H9 (cell line): Measurements from ENCODE around the gene VEZF1. TPM values are rescaled to one million over a fixed set of nuclear protein-coding genes. Genes with fewer than 3 reads are reported as not detected.

ENCODE experiments used
- DNase-seq: peaks from one replicate; pipeline ENCODE4 v3.0.0-alpha.2; 2017
- H2AFZ ChIP-seq: one replicate; pipeline ENCODE4 v1.6.1; 2013; ENCODE audit warnings: mild to moderate bottlenecking, low read length, control low read depth, moderate library complexity
- H2AK5ac ChIP-seq: 2 replicates; pipeline ENCODE4 v1.6.1; 2013; ENCODE audit warnings: low read length, control low read depth, mixed read lengths; ENCODE audit not compliant: insufficient read length
- H2BK120ac ChIP-seq: one replicate; pipeline ENCODE4 v1.6.1; 2013; ENCODE audit warnings: low read depth, mild to moderate bottlenecking, low read length, control low read depth, inconsistent platforms; ENCODE audit not compliant: poor library complexity, severe bottlenecking
- H2BK12ac ChIP-seq: 2 replicates; pipeline ENCODE4 v1.6.1; 2013; ENCODE audit warnings: low read length, control low read depth, mixed read lengths, low read depth; ENCODE audit not compliant: insufficient read length
- H2BK15ac ChIP-seq: 2 replicates; pipeline ENCODE4 v1.6.1; 2013; ENCODE audit warnings: low read depth, low read length, control low read depth
- H2BK20ac ChIP-seq: one replicate; pipeline ENCODE4 v1.6.1; 2013; ENCODE audit warnings: low read depth, mild to moderate bottlenecking, low read length, control low read depth, inconsistent platforms; ENCODE audit not compliant: poor library complexity, severe bottlenecking
- H2BK5ac ChIP-seq: 2 replicates; pipeline ENCODE4 v1.6.1; 2013; ENCODE audit warnings: low read length, control low read depth, mixed read lengths; ENCODE audit not compliant: insufficient read length
- H3K14ac ChIP-seq: 2 replicates; pipeline ENCODE4 v1.6.1; 2013; ENCODE audit warnings: low read length, control low read depth; ENCODE audit not compliant: insufficient read depth
- H3K18ac ChIP-seq: 2 replicates; pipeline ENCODE4 v1.6.1; 2013; ENCODE audit warnings: low read depth, mild to moderate bottlenecking, mixed read lengths, low read length, control low read depth; ENCODE audit not compliant: insufficient read length
- H3K23ac ChIP-seq: 2 replicates; pipeline ENCODE4 v1.6.1; 2013; ENCODE audit warnings: low read length, control low read depth, mixed read lengths, low read depth; ENCODE audit not compliant: insufficient read length
- H3K23me2 ChIP-seq: 2 replicates; pipeline ENCODE4 v1.6.1; 2013; ENCODE audit warnings: low read depth, mild to moderate bottlenecking, mixed read lengths, low read length, control low read depth; ENCODE audit not compliant: insufficient read length, poor library complexity, severe bottlenecking
- H3K27ac ChIP-seq: 2 replicates; pipeline ENCODE4 v1.5.1; 2013; ENCODE audit warnings: low read length, control low read depth, mixed read lengths, low read depth; ENCODE audit not compliant: insufficient read length
- H3K27me3 ChIP-seq: 2 replicates; pipeline ENCODE4 v1.6.1; 2013; ENCODE audit warnings: low read length, control low read depth, inconsistent platforms; ENCODE audit not compliant: insufficient read depth
- H3K4ac ChIP-seq: 2 replicates; pipeline ENCODE4 v1.6.1; 2013; ENCODE audit warnings: low read depth, mild to moderate bottlenecking, control low read depth, inconsistent platforms, low read length, moderate library complexity
- H3K4me1 ChIP-seq: 2 replicates; pipeline ENCODE4 v1.6.1; 2013; ENCODE audit warnings: low read length, control low read depth, inconsistent platforms; ENCODE audit not compliant: insufficient read depth
- H3K4me2 ChIP-seq: 2 replicates; pipeline ENCODE4 v1.6.1; 2013; ENCODE audit warnings: low read length, control low read depth, mixed read lengths; ENCODE audit not compliant: insufficient read length, insufficient read depth
- H3K56ac ChIP-seq: 2 replicates; pipeline ENCODE4 v1.6.1; 2013; ENCODE audit warnings: low read depth, mild to moderate bottlenecking, mixed read lengths, low read length, control low read depth; ENCODE audit not compliant: insufficient read length
- H3K79me1 ChIP-seq: 2 replicates; pipeline ENCODE4 v1.6.1; 2013; ENCODE audit warnings: low read depth, mild to moderate bottlenecking, moderate library complexity, low read length, control low read depth, inconsistent platforms; ENCODE audit not compliant: insufficient read depth, poor library complexity, severe bottlenecking
- H3K79me2 ChIP-seq: 2 replicates; pipeline ENCODE4 v1.6.1; 2013; ENCODE audit warnings: low read length, control low read depth, inconsistent platforms; ENCODE audit not compliant: insufficient read depth
- H3K9ac ChIP-seq: 2 replicates; pipeline ENCODE4 v1.6.1; 2013; ENCODE audit warnings: low read length, control low read depth, mixed read lengths; ENCODE audit not compliant: insufficient read length; ENCODE audit errors: extremely low read depth
- H3K9me3 ChIP-seq: one replicate; pipeline ENCODE4 v1.6.1; 2013; ENCODE audit warnings: low read depth, low read length, inconsistent platforms; ENCODE audit not compliant: control insufficient read depth
- H3T11ph ChIP-seq: one replicate; pipeline ENCODE4 v1.6.1; 2013; ENCODE audit warnings: mild to moderate bottlenecking, low read length, control low read depth, inconsistent platforms
- H4K20me1 ChIP-seq: one replicate; pipeline ENCODE4 v1.6.1; 2013; ENCODE audit not compliant: control insufficient read depth, insufficient read length, insufficient read depth
- H4K5ac ChIP-seq: 2 replicates; pipeline ENCODE4 v1.6.1; 2013; ENCODE audit warnings: low read depth, mild to moderate bottlenecking, mixed read lengths, low read length, control low read depth; ENCODE audit not compliant: insufficient read length
- H4K8ac ChIP-seq: replicated peaks from 2 replicates; pipeline ENCODE4 v1.6.1; 2013; ENCODE audit warnings: low read length, control low read depth, mixed read lengths, low read depth; ENCODE audit not compliant: insufficient read length
- H4K91ac ChIP-seq: 2 replicates; pipeline ENCODE4 v1.6.1; 2013; ENCODE audit warnings: low read depth, mild to moderate bottlenecking, moderate library complexity, mixed read lengths, low read length, control low read depth; ENCODE audit not compliant: insufficient read length
- H3K27ac Mint-ChIP-seq, 3 experiments: 2 replicates in 2 of 3; 3 replicates in 1 of 3; pipeline ENCODE4 v1.8.0; 2020 to 2021; ENCODE audit warnings: mixed read lengths in 3 of 3, mild to moderate bottlenecking in 1 of 3, moderate library complexity in 1 of 3
- H3K27me3 Mint-ChIP-seq: 2 replicates; pipeline ENCODE4 v1.8.0; 2021; ENCODE audit warnings: low read depth, mild to moderate bottlenecking, moderate library complexity, mixed read lengths
- H3K36me3 Mint-ChIP-seq, 3 experiments: 2 replicates in 2 of 3; 3 replicates in 1 of 3; pipeline ENCODE4 v1.8.0; 2020 to 2021; ENCODE audit warnings: low read depth in 3 of 3, mixed read lengths in 3 of 3; ENCODE audit not compliant: insufficient read depth in 1 of 3
- H3K4me1 Mint-ChIP-seq, 2 experiments: 2 replicates each; pipeline ENCODE4 v1.8.0; 2020; ENCODE audit warnings: mixed read lengths in 2 of 2
- H3K4me3 Mint-ChIP-seq, 2 experiments: 2 replicates in 1 of 2; 3 replicates in 1 of 2; pipeline ENCODE4 v1.8.0; 2020 to 2021; ENCODE audit warnings: mild to moderate bottlenecking in 2 of 2, mixed read lengths in 2 of 2, moderate library complexity in 1 of 2
- H3K9me3 Mint-ChIP-seq, 2 experiments: 2 replicates in 1 of 2; 3 replicates in 1 of 2; pipeline ENCODE4 v1.8.0; 2020; ENCODE audit warnings: mild to moderate bottlenecking in 2 of 2, mixed read lengths in 2 of 2, moderate library complexity in 1 of 2
- CTCF ChIP-seq: fragments of 200-600 bp; sonication (generic); conservative IDR thresholded peaks from 3 replicates; pipeline ENCODE4 v1.8.0; 2021; ENCODE audit warnings: antibody characterized with exemption, mild to moderate bottlenecking
- WGBS: extraction: QIAGEN DNeasy Blood & Tissue Kit; methylation state at CpG from one replicate; pipeline ENCODE4 v1.1.7; 2013; ENCODE audit warnings: missing lambda C conversion rate, low lambda C conversion rate, mixed read lengths; ENCODE audit not compliant: insufficient read length; ENCODE audit errors: extremely low coverage; 5-methylcytosine and 5-hydroxymethylcytosine counted together
- total RNA-seq: library from RNA; stranded (reverse); gene quantifications from 2 replicates; pipeline ENCODE4 v1.2.1, GENCODE V29; 2021

Gene VEZF1
- total RNA-seq, 1 experiment from 2014 or later, result 58.1 TPM

DNA sequence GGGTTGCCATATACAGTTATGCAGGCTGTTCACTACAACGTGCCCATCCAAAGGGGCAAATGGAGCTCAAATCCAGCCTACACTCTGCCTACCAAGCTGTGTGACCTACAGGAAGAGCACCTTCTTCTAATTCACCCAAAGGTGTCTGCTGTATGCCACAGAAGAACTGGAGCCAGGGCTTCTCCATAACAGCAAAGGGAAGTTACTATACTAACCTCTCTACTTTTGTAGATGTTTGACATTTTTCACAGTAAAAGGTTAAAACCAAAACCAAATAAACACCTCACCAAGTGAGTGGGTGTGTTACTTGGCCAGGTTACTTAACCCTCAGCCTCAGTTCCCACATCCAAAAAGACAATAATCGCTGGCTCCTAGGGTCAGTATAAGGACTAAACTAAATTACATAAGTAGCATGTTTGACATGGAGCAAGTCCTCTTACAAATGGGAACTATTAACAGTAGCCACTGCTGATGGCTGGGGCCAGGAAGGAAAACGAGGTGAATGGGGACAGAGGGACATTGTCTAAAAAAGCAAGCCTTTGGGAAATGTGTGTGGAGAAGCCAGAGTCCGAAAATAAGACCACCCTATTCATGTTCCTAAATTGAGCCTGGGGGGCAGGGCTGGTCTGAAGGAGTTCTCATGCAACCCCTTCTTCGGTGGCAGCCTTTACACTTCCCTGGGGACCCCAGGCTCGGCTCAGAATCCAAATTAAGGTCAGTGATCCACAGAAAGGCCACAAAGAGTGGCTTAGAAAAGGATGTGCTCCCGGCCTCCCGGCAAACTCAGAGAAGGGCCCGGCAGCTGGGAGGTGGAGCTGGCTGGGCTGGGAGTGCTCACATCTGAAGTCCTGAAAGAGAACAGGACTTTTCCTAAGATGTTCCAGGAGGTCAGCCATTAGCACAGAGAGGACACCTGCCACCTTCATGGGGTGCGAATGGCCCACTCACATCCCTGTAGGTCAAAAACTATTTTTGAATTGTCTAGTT lies 46.4 kb downstream of the VEZF1 start:
- Histone ChIP-seq H3K27me3 (no peaks in the 10 kb centered on the region), H2BK15ac (no peak overlapping the region), H3K18ac (no peak overlapping the region), H4K8ac (no peak overlapping the region), H3K14ac (no peak overlapping the region), H3K27ac (no peak overlapping the region), H2BK120ac (no peak overlapping the region), H3K23me2 (no peaks in the 10 kb centered on the region), H4K5ac (no peak overlapping the region), H4K91ac (no peak overlapping the region), H3K4me1 (0 out of 2 replicates have a peak, but pooled peaks cover 2% of the 10 kb centered on the region), H3K79me2 (no peaks in the 10 kb centered on the region), H2AK5ac (no peak overlapping the region), H3K9me3 (no peaks in the 10 kb centered on the region), H2BK12ac (no peak overlapping the region), H2BK5ac (no peak overlapping the region), H2BK20ac (no peak overlapping the region), H3K4ac (no peak overlapping the region), H3K23ac (no peak overlapping the region), H3K9ac (no peak overlapping the region), H3K79me1 (no peaks in the 10 kb centered on the region), H2AFZ (no peak overlapping the region), H3K4me2 (no peak overlapping the region), H3K56ac (no peak overlapping the region), H3T11ph (no peak overlapping the region), H4K20me1 (peaks cover 2% of the 10 kb centered on the region)
- DNase-seq, result no peak
- no peaks in the 10 kb centered on the region for H3K36me3 Mint-ChIP-seq
- WGBS, result no CpG with 5 or more reads among the region's 10 CpGs
- H3K27me3 Mint-ChIP-seq, result no peaks in the 10 kb centered on the region
- H3K9me3 Mint-ChIP-seq, result no peaks in the 10 kb centered on the region
- no peak for TF ChIP-seq CTCF
- no peak overlapping the region; a peak in 1 of 7 replicates for H3K27ac Mint-ChIP-seq
- no peak overlapping the region for H3K4me3 Mint-ChIP-seq
- H3K4me1 Mint-ChIP-seq, result peaks cover 22 to 24% of the 10 kb centered on the region in 2 experiments
